ENCODE results near the gene GLIS1.

Gene GLIS1

GRCh38 chr1:53693773-53694717 lies 44.9 kb downstream of the GLIS1 start:
- no peak for DNase-seq (ENCODE audit: low read depth)

DNA sequence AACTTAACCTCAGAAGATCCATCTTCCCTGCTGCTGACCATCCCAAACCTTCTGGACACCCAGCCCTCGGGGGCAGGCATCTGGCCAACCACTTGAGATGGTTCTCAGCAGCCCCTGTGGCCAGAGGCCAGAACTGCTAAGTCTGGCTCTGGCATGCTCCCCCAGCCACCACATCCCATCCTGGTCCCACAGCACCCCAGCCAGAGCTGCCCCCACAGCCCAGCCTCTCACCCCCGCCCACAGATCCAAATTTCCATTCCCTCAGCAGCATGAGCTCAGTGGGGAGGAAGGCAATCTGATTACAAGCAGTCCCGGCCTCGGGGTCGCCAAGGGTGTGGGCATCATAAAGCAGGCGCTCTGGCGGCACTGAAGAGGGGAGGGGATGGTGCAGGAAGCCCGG lies 45.6 kb downstream of the GLIS1 start:
- DNase-seq (ENCODE audit: low read depth) = no peak

DNA sequence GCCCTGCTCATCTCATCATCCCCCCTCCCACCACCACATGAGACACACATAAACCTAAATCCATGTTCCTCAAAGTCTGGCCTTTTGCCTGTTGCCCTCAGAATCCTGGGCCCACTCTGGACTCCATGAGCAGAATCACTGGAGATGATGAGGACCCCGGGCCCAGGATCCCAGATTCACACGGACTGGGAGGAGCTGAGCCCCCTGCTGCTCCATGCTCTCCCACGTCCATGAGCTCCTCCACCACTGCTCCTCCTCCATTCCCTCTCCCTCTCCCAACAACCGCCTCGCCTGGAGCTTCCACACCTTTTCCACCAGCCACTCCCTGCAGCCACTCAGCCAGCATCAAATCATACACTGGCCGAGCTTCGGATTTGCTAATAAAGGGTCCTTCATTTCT lies 47.6 kb downstream of the GLIS1 start:
- DNase-seq (ENCODE audit: low read depth) = no peak

- DNase-seq (ENCODE audit: low read depth) = no peak
Observed at GRCh38 chr1:53690411-53690810, 48.6 kb downstream of the GLIS1 start.

GRCh38 chr1:53689736-53690326 lies 49.1 kb downstream of the GLIS1 start:
- DNase-seq (ENCODE audit: low read depth) = no peak

GRCh38 chr1:53689223-53689622 lies 49.7 kb downstream of the GLIS1 start:
- no peak for DNase-seq (ENCODE audit: low read depth)

DNA sequence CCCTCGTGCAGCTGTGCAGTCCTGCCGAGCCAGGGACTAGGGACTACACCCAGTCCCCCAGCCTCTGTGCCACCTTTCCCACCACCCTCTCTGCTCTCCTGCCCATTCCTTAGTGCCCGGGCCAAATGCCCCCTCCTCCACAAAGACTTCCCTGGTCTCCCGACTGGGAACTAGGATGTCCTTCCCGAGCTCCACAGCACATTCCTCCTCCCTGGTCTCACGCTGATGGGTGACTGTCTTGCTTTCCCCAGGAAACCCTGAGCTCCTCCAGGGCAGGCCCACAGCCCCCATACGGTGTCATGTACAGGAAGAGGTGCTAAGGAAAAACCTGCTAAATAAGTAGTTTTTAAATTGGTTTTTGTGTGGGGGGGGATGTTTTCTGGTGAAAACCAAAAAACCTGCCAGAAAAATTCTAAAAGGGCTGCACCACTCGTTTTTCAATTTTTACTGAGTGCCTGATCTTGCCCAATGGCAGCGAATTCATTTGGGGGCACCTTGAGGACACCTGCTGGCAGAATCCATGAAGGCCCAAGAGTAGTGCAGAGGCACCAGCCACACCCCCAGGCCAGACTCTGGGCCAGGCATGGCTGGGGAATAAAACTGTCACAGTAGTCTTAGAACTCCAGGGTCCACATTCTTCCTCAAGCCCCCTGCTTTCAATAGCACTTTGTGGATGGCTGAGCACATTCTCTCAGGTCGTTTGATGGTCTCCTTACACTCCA lies 50.4 kb downstream of the GLIS1 start:
- no peak for DNase-seq (ENCODE audit: low read depth)

DNA sequence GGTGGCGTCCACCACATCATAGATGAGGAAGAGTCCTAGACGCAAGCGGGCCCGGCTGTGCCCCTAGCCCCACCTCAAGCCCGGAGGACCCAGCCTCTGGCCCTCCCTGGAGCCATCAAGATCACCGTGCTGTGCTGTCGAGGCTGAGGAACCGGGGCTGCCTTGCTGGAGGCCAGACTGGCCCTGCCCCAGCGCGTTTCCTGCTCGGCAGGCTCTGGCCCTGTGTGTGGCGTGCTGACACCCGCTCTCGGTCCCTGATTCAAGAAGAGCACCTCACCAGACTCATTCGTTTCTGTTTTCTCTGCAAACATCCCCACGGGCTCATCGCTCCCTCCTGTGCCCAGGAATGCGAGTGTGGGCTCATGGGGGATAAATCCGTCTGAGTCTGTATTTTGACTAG lies 51.1 kb downstream of the GLIS1 start:
- no peak for DNase-seq (ENCODE audit: low read depth)

DNA sequence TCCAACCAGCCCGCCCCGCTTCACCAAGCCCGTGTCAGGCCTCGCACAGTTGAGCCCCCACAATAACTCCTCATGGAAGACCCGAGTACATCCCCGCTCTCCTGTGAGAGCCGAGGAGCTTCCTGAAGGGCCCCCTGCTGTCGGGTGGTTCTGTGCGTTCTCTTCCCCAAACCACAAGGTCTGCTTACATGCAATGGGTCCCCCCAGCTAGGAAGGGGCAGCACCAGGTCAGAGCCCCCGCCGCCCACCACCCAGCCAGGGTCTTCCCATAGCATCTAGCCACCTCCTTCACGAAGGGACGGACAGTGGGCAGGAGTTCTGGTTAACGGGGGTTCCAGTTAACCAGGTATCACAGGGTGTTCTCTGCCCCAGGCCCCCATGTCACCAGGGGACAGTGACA lies 51.5 kb downstream of the GLIS1 start:
- no peak for DNase-seq (ENCODE audit: low read depth)

DNA sequence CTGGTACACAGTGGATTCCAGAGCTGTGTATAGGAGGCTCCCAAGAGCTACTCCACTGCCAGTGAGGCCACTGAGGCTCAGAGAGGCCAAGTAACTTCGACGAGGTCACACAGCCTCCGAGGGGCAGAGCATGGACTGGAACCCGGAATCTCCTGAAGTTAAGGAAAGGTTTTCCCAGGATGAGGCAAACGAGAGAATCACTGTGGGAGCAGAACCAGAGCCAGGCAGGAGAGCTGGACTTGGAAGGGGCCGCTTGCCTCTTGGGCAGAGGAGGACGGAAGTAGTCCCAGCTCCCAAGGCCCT lies 52.0 kb downstream of the GLIS1 start:
- DNase-seq (ENCODE audit: low read depth) = no peak

DNA sequence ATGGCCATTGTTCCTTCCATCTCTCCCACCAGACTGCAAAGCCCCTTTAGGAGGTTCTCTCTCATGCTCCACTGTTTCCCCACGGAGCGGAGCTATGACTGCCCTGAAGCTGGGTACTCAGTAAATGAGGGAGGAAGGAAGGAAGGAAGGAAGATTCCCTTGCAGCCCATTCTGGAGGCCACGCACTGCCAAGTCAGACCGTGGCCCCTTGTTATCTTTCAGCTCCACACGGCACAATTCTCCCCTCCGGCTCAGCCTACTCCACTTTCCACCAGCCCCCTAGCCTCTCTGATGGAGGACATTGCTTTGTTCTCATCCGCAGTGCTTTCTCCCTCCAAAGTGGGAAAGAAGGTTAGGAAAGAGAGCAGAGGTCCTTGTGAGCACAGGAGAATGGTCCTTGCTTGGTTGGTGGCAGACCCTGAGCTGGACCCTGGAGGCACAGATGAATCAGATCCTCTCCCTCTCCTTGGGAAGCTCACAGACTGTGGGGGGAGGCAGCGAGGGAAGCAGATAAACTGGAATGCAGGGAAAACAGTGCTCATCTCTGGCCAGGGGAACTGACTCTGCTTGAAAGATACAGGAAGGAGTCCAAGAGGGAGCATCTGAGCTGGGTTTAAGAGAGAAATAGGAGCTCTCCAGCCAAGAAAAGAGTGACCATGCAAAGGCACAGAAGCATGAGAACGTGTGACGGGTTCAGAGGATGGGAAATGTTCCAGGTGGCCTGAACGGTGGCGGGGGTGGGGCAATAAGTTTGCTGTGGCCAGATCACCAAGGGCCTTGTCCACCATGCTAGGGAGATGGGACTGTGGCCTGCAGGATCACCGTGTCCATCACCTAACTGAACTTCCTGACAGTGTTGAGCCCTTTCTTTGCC lies 52.6 kb downstream of the GLIS1 start:
- DNase-seq (ENCODE audit: low read depth) = no peak

- no peak for DNase-seq (ENCODE audit: low read depth)
Observed at GRCh38 chr1:53685272-53686051, 53.5 kb downstream of the GLIS1 start.

DNA sequence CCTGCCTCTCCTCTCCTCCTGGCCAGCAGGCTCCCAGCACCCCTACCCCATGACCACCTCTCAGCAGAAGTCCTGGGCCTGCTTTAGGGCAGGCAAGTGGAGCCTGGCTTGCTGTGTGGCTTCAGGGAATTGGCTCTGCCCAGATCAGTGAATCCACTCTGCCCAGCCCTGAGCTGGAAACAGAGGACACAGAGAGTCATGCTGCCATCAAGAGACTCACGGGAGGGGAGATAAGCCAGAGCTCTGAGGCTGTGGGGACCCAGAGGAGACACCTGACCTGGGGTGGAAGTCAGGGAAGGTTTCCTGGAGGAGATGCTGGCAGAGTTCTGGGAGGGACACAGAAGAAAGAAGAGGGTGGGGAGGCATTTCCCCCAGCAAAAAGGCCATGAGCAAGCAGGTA lies 54.2 kb downstream of the GLIS1 start:
- DNase-seq (ENCODE audit: low read depth) = no peak

GRCh38 chr1:53683986-53684740 lies 54.8 kb downstream of the GLIS1 start:
- no peak for DNase-seq (ENCODE audit: low read depth)

GRCh38 chr1:53682881-53683280 lies 56.1 kb downstream of the GLIS1 start:
- DNase-seq (ENCODE audit: low read depth) = no peak

DNA sequence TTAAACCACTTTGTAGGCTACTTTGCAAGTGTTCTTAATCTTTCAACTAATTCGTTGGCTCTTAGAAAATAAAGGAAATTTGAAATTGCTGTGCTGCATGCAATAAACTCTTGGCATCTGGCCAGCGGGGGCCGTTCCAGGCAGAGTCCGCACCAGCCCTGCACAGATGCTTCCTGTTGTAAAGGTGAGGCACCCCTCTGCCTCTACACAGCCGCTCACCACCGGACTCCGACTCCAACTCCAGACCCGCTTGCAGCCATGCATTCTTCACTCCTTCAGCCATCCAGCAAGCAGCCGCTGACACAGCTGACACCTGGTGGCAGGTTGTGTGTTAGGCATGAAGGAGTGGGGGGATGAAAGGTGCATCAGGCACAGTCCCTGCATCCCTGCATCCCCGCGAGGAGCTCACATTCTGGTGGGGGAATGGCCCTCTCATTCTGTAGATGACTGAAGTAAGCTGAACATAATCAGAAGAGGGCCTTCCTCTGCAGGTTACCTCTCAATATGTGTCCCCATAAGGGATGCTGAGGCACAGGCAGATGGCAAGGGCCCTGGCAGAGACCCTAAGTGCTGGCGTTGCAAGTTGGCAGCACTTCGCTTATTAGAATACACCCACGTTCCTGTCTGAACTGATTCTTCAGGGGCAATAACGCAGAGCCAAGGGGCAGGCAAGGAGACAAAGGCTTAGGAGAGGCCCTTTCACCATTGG lies 56.8 kb downstream of the GLIS1 start:
- DNase-seq (ENCODE audit: low read depth) = no peak

DNA sequence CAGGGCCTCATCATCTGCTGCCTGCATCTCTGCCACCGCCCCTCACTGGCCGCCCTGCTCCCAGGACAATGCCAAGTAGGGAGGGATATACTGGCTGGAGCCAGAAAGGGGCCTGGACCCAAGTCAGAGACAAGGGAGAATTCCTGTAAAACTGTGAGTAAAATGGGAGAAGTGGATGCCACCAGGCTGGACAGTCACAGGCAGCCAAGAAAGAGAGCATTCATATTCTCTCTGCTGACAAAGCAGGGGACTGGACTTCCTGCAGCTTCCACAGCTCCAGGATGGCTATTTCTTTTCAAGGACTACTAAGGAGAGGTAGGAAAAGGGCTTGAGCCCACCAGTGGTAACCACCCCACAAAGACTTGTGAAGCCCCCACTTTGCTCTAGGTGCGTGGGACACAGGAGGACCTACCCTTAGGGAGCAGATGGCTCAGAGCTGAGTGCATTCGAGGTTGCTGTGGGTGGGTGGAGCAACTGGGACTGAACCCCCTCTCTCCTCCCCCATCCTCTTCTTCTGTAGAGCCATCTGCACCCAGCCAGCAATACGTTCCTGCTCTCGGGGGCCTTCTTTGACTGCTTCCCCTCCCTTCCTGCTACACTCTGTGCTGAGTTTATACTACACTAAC lies 57.5 kb downstream of the GLIS1 start:
- DNase-seq (ENCODE audit: low read depth) = no peak

DNA sequence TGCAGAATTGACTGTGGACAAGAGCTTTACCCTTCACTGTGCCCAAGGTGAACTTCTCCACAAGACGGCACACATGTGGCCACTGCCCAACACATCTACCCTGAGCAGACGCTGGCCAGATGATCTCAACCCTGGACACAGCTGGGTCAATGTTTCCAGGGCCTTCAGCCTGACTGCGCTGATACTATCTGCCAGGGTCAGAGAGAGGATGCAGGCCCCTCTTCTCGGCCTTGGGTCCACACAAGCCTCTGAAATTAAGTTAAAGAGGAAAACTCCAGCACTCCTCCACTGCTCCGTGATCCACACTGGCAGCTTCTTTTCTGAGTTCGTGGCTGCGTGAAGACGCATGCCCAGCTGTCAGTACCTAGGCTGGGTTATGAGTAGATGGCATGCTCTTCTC lies 58.1 kb downstream of the GLIS1 start:
- DNase-seq (ENCODE audit: low read depth) = no peak
